Measurements from ENCODE around the gene EFHC2. TPM values are rescaled to one million over a fixed set of nuclear protein-coding genes. Genes with fewer than 3 reads are reported as not detected.
A peak's percentile ranks its signal among the peaks of the same experiment; 100 is the strongest.

The EFHC2 gene
- total and polyA plus RNA-seq, 8 donors, result 0.09 to 1.9 (median 0.47) TPM

DNA sequence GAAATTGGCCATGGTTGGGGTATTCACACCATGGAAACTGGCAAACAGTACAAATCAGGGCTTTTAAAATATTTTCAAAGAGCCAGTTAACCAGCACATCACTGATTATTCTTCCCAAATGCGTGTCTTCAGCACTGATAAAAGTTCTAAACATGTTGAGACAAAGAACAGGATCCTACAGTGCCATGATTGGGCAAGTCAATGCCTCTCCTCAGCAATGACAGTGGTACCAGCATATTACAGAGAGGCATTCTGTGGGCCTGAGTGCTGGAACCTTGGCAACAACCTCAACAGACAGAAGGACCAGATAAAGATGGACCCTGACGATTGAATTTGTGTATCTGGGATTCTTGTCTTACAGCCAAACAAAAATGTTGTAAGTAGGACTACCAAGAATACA is 108.9 kb downstream of the EFHC2 start:
- Histone ChIP-seq H3K27me3 (peaks cover 0 to 7% (median 0%) of the 10 kb centered on the region in 4 donors), H3K27ac (no peak overlapping the region), H3K4me1 (peaks cover 0 to 13% (median 6%) of the 10 kb centered on the region in 3 donors), H3K9me3 (no peaks in the 10 kb centered on the region), H3K4me3 (no peak overlapping the region), H3K36me3 (no peaks in the 10 kb centered on the region)
- 63 to 72% methylated on average over 2 of the region's 2 CpGs for WGBS, 2 donors
- TF ChIP-seq, protein P1, sequence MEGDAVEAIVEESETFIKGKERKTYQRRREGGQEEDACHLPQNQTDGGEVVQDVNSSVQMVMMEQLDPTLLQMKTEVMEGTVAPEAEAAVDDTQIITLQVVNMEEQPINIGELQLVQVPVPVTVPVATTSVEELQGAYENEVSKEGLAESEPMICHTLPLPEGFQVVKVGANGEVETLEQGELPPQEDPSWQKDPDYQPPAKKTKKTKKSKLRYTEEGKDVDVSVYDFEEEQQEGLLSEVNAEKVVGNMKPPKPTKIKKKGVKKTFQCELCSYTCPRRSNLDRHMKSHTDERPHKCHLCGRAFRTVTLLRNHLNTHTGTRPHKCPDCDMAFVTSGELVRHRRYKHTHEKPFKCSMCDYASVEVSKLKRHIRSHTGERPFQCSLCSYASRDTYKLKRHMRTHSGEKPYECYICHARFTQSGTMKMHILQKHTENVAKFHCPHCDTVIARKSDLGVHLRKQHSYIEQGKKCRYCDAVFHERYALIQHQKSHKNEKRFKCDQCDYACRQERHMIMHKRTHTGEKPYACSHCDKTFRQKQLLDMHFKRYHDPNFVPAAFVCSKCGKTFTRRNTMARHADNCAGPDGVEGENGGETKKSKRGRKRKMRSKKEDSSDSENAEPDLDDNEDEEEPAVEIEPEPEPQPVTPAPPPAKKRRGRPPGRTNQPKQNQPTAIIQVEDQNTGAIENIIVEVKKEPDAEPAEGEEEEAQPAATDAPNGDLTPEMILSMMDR (IDR thresholded peaks at IDR 0.05), result no peak
- FAIRE-seq, result no peak
- intact Hi-C loops (cut with DNase I), result no loop called here
- no peak for ATAC-seq
- DNase-seq, result no peak

DNA sequence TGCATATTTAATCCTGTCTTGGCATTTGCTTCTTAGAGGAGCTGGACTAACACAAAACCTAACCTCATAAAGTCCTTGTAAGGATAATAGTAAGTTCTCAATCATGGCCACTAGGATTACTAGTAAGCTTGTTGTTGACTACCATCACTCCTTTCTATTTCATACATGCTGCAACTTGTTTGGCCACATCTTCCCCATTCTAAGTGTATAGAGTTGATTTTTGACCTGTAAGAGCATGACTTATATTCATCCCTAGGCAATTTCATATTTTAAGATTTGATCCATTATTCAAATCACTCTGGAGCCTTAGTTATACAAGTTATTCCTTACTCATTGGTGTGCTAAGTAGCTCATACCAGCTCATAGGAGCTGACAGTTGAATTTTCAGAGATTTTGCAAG is 109.4 kb downstream of the EFHC2 start:
- Histone ChIP-seq H3K4me3 (no peak overlapping the region), H3K9me3 (no peaks in the 10 kb centered on the region), H3K27ac (peak overlapping the region in 3 of 4 donors; percentile 13 to 32 (median 14)), H3K4me1 (peaks cover 0 to 13% (median 6%) of the 10 kb centered on the region in 3 donors), H3K36me3 (no peaks in the 10 kb centered on the region), H3K27me3 (peaks cover 0 to 2% (median 0%) of the 10 kb centered on the region in 4 donors)
- ATAC-seq, result peak in 1 of 4 donors; percentile 11
- DNase-seq, result no peak
- TF ChIP-seq, protein P1 (IDR thresholded peaks at IDR 0.05), result no peak
- FAIRE-seq, result no peak
- intact Hi-C loops (cut with DNase I), result no loop called here

DNA sequence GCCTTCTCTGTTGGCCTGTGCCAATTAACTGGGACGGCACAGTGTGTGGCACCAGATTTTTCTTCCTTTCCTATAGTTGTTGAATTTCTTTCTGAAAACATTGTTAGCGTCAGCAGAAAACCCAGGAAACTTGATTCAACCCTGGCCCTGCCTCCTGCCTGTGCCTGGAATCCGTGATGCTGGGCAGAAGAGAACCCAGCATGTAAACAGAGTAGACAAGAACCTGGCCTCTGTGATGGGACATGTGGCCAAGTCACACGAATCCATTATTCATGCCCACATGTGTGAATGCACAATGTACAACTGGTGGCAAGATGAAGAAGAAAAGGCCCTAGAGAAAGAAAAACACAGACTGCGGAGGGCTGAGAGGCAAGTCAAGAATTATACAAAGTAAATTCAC is 111.4 kb downstream of the EFHC2 start:
- ATAC-seq (peak in 2 of 4 donors; percentile 26 to 31), DNase-seq (peak in 1 of 6 donors; percentile 7), FAIRE-seq (no peak)
- Histone ChIP-seq H3K9me3 (no peaks in the 10 kb centered on the region), H3K4me3 (no peak overlapping the region), H3K27ac (no peak overlapping the region), H3K4me1 (peaks cover 0 to 13% (median 6%) of the 10 kb centered on the region in 3 donors), H3K27me3 (no peaks in the 10 kb centered on the region), H3K36me3 (no peaks in the 10 kb centered on the region)
- TF ChIP-seq, protein P1 (IDR thresholded peaks at IDR 0.05), result no peak
- WGBS, 2 donors, result 68 to 81% methylated on average over 5 of the region's 5 CpGs
- intact Hi-C loops (cut with DNase I), result no loop called here

DNA sequence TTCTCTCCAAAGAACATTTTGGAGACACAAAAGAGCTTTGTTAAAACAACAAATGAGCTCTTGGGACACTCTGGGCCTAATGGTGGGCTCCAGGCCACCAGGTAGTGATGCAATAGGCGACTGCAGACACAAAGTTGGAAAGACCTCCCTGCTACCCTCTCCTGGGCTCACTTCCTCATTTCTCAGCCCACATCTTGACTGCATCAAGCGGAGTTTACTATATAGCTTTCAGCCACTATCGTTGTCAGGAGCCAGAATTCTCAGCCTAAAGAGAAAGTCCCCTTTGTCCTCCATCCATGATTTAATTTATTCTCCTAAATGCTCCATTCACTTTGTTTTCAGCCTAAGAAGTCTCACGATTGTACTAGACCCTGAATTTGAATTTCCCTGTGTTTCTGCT is 114.9 kb downstream of the EFHC2 start:
- TF ChIP-seq, protein P1 (IDR thresholded peaks at IDR 0.05), result no peak
- no peaks in the 10 kb centered on the region for H3K36me3 ChIP-seq
- H3K27me3 ChIP-seq, result no peaks in the 10 kb centered on the region
- no peak for ATAC-seq
- DNase-seq, result no peak
- no peak overlapping the region for H3K27ac ChIP-seq
- no peak for FAIRE-seq
- intact Hi-C loops (cut with DNase I), result no loop called here
- H3K4me3 ChIP-seq, result no peak overlapping the region
- peaks cover 0 to 16% (median 14%) of the 10 kb centered on the region in 3 donors for H3K4me1 ChIP-seq
- no peaks in the 10 kb centered on the region for H3K9me3 ChIP-seq
- 78 to 81% methylated on average over 4 of the region's 4 CpGs for WGBS, 2 donors

DNA sequence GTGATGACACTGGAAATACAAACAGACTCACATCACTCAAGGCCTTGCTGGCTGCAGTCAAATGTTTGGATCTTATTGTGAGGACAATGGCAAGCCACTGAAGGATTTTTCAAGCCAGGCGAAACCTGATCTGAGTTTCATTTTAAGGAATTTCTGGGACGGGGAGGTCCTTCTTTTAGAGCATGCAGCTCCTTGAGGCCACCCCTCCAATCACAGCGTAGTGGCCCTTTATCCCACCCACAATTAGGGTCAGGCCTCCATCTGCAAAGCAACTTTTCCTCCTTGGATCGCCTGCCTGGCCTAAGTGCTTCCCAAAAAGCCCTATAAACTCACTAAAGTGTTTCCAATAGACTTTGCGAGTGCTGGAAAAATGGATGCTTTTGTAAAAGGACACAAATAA is 115.5 kb downstream of the EFHC2 start:
- TF ChIP-seq, protein P1 (IDR thresholded peaks at IDR 0.05), result no peak
- Histone ChIP-seq H3K9me3 (no peaks in the 10 kb centered on the region), H3K36me3 (no peaks in the 10 kb centered on the region), H3K27me3 (no peaks in the 10 kb centered on the region), H3K4me3 (no peak overlapping the region), H3K4me1 (peaks cover 0 to 18% (median 17%) of the 10 kb centered on the region in 3 donors), H3K27ac (no peak overlapping the region)
- FAIRE-seq (no peak), DNase-seq (no peak), ATAC-seq (no peak)
- WGBS, 2 donors, result 83 to 90% methylated on average over 5 of the region's 5 CpGs
- intact Hi-C loops (cut with DNase I), result no loop called here

All from pancreas (tissue), 10 donors.